Liver (tissue), 9 donors: Measurements from ENCODE around the gene SAMD8. TPM values are rescaled to one million over a fixed set of nuclear protein-coding genes. Genes with fewer than 3 reads are reported as not detected.

Experiments
- DNase-seq: peaks from one replicate; pipeline ENCODE4 v3.0.0-alpha.2; 2017; ENCODE audit warnings: low spot score
- H3K27ac ChIP-seq, 2 donors: one replicate each; pipeline ENCODE4 v1.7.0; 2013; ENCODE audit warnings: inconsistent platforms in 2 of 2, low read length in 2 of 2, control low read depth in 1 of 2, low read depth in 1 of 2, mild to moderate bottlenecking in 1 of 2
- H3K27me3 ChIP-seq, 4 donors: one replicate each; pipeline versions ENCODE4 v1.6.1 to v1.7.0; 2013; ENCODE audit warnings: low read length in 3 of 4, inconsistent platforms in 1 of 4, mild to moderate bottlenecking in 1 of 4, moderate library complexity in 1 of 4; ENCODE audit not compliant: control insufficient read depth in 4 of 4, insufficient read depth in 4 of 4
- H3K36me3 ChIP-seq, 4 donors: one replicate each; pipeline versions ENCODE4 v1.6.1 to v1.7.0; 2013; ENCODE audit warnings: low read length in 3 of 4, mild to moderate bottlenecking in 3 of 4, low read depth in 1 of 4, moderate library complexity in 1 of 4; ENCODE audit not compliant: control insufficient read depth in 4 of 4, insufficient read depth in 3 of 4
- H3K4me1 ChIP-seq, 4 donors: one replicate each; pipeline versions ENCODE4 v1.6.1 to v1.7.0; 2013; ENCODE audit warnings: low read length in 3 of 4, mild to moderate bottlenecking in 3 of 4, moderate library complexity in 1 of 4; ENCODE audit not compliant: control insufficient read depth in 4 of 4, insufficient read depth in 4 of 4
- H3K4me3 ChIP-seq, 3 donors: one replicate each; pipeline versions ENCODE4 v1.6.1 to v1.7.0; 2013; ENCODE audit warnings: low read length in 3 of 3, control low read depth in 1 of 3, low read depth in 1 of 3, mild to moderate bottlenecking in 1 of 3
- H3K9ac ChIP-seq, 2 donors: one replicate each; pipeline ENCODE4 v1.7.0; 2013; ENCODE audit warnings: low read length in 2 of 2, mild to moderate bottlenecking in 2 of 2, moderate library complexity in 2 of 2, control low read depth in 1 of 2, low read depth in 1 of 2
- H3K9me3 ChIP-seq, 4 donors: one replicate each; pipeline versions ENCODE4 v1.6.1 to v1.7.0; 2013; ENCODE audit warnings: low read length in 3 of 4; ENCODE audit not compliant: control insufficient read depth in 4 of 4
- ATF3 ChIP-seq: IDR thresholded peaks from 2 replicates; pipeline ENCODE4 v1.6.1; 2016; ENCODE audit warnings: antibody characterized with exemption
- EGR1 ChIP-seq, 2 donors: IDR thresholded peaks; 2 replicates each; pipeline ENCODE4 v1.6.1; 2016 to 2018; ENCODE audit warnings: antibody characterized with exemption in 2 of 2, low read depth in 2 of 2
- FOXA2 ChIP-seq: IDR thresholded peaks from 2 replicates; pipeline ENCODE4 v1.6.1; 2016; ENCODE audit warnings: antibody characterized with exemption
- GABPA ChIP-seq, 2 donors: IDR thresholded peaks in 1 of 2; conservative IDR thresholded peaks in 1 of 2; 2 replicates each; pipeline ENCODE4 v1.6.1; 2016; ENCODE audit warnings: antibody characterized with exemption in 2 of 2, mild to moderate bottlenecking in 1 of 2, moderate library complexity in 1 of 2
- JUND ChIP-seq, 2 donors: IDR thresholded peaks; 2 replicates each; pipeline ENCODE4 v1.6.1; 2016; ENCODE audit warnings: antibody characterized with exemption in 2 of 2
- NR2F2 ChIP-seq: IDR thresholded peaks from 2 replicates; pipeline ENCODE4 v1.6.1; 2016; ENCODE audit warnings: antibody characterized with exemption
- RAD21 ChIP-seq, 2 donors: IDR thresholded peaks; 2 replicates each; pipeline ENCODE4 v1.6.1; 2016; ENCODE audit warnings: antibody characterized with exemption in 2 of 2, mild to moderate bottlenecking in 2 of 2
- RXRA ChIP-seq, 2 donors: IDR thresholded peaks; 2 replicates each; pipeline ENCODE4 v1.6.1; 2017 to 2018; ENCODE audit warnings: antibody characterized with exemption in 2 of 2, mild to moderate bottlenecking in 1 of 2
- SP1 ChIP-seq: IDR thresholded peaks from 2 replicates; pipeline ENCODE4 v1.6.1; 2018; ENCODE audit warnings: antibody characterized with exemption, mild to moderate bottlenecking
- TAF1 ChIP-seq: conservative IDR thresholded peaks from 2 replicates; pipeline ENCODE4 v1.6.1; 2016; ENCODE audit warnings: antibody characterized with exemption, mild to moderate bottlenecking
- WGBS: extraction: QIAGEN DNeasy Blood & Tissue Kit; methylation state at CpG from one replicate; pipeline ENCODE4 v1.1.7; 2013; 5-methylcytosine and 5-hydroxymethylcytosine counted together
- polyA plus RNA-seq, 2 donors: library from polyadenylated mRNA; stranded (reverse) in 1 of 2; unstranded in 1 of 2; fragments of 200-250 nt in 1 of 2; fragments of >200 nt in 1 of 2; fragmentation: Nextera tagmentation in 1 of 2; extraction: Ambion mirVana in 1 of 2; gene quantifications; one replicate each; pipeline versions ENCODE4 v1.2.1 to v1.2.3, GENCODE V29; 2013 to 2015
- total RNA-seq, 2 donors: library from RNA; depleted of rRNA; stranded (reverse); fragments of >200 nt; gene quantifications; one replicate each; pipeline ENCODE4 v1.2.3, GENCODE V29; 2014
- TF ChIP-seq, protein P1 (sequence below): IDR thresholded peaks from 2 replicates; pipeline ENCODE4 v1.6.1; 2016; ENCODE audit warnings: antibody characterized with exemption, mild to moderate bottlenecking
- TF ChIP-seq, protein P2 (sequence below): IDR thresholded peaks from 2 replicates; pipeline ENCODE4 v1.6.1; 2016; ENCODE audit warnings: antibody characterized with exemption
- TF ChIP-seq, protein P3 (sequence below): IDR thresholded peaks from 2 replicates; pipeline ENCODE4 v1.6.1; 2016; ENCODE audit warnings: antibody characterized with exemption
- donor health status: healthy.
- donor health status: healthy.
- donor health status: healthy.
- donor health status: healthy.
- donor health status: healthy.

SAMD8 gene
- total and polyA plus RNA-seq, 4 donors = 2.8 to 10.3 (median 4.1) TPM

GRCh38 chr10:75086278-75086934, 25.1 kb upstream of the SAMD8 start:
- DNase-seq = no peak
- H3K4me1 ChIP-seq = no peaks in the 10 kb centered on the region
- no peak overlapping the region for H3K9ac ChIP-seq
- TF ChIP-seq, protein P1, sequence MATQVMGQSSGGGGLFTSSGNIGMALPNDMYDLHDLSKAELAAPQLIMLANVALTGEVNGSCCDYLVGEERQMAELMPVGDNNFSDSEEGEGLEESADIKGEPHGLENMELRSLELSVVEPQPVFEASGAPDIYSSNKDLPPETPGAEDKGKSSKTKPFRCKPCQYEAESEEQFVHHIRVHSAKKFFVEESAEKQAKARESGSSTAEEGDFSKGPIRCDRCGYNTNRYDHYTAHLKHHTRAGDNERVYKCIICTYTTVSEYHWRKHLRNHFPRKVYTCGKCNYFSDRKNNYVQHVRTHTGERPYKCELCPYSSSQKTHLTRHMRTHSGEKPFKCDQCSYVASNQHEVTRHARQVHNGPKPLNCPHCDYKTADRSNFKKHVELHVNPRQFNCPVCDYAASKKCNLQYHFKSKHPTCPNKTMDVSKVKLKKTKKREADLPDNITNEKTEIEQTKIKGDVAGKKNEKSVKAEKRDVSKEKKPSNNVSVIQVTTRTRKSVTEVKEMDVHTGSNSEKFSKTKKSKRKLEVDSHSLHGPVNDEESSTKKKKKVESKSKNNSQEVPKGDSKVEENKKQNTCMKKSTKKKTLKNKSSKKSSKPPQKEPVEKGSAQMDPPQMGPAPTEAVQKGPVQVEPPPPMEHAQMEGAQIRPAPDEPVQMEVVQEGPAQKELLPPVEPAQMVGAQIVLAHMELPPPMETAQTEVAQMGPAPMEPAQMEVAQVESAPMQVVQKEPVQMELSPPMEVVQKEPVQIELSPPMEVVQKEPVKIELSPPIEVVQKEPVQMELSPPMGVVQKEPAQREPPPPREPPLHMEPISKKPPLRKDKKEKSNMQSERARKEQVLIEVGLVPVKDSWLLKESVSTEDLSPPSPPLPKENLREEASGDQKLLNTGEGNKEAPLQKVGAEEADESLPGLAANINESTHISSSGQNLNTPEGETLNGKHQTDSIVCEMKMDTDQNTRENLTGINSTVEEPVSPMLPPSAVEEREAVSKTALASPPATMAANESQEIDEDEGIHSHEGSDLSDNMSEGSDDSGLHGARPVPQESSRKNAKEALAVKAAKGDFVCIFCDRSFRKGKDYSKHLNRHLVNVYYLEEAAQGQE = no peak
- TF ChIP-seq JUND (IDR thresholded peaks at IDR 0.05) = no peak
- no peak for TF ChIP-seq RAD21 (IDR thresholded peaks at IDR 0.05)
- TF ChIP-seq FOXA2 = no peak
- 83% methylated on average over 9 of the region's 9 CpGs for WGBS
- H3K4me3 ChIP-seq = no peak overlapping the region
- no peak overlapping the region for H3K27ac ChIP-seq
- H3K9me3 ChIP-seq = peaks cover 0 to 3% (median 1%) of the 10 kb centered on the region in 4 donors
- H3K36me3 ChIP-seq = no peaks in the 10 kb centered on the region
- H3K27me3 ChIP-seq = no peaks in the 10 kb centered on the region

- 92% methylated on average over 2 of the region's 2 CpGs for WGBS
- no peak overlapping the region for H3K27ac ChIP-seq
- no peak overlapping the region for H3K9ac ChIP-seq
- peaks cover 0 to 3% (median 0%) of the 10 kb centered on the region in 4 donors for H3K27me3 ChIP-seq
- TF ChIP-seq EGR1 (IDR thresholded peaks at IDR 0.05; ENCODE audit: low read depth in 2 of 2) = no peak
- TF ChIP-seq, protein P2, sequence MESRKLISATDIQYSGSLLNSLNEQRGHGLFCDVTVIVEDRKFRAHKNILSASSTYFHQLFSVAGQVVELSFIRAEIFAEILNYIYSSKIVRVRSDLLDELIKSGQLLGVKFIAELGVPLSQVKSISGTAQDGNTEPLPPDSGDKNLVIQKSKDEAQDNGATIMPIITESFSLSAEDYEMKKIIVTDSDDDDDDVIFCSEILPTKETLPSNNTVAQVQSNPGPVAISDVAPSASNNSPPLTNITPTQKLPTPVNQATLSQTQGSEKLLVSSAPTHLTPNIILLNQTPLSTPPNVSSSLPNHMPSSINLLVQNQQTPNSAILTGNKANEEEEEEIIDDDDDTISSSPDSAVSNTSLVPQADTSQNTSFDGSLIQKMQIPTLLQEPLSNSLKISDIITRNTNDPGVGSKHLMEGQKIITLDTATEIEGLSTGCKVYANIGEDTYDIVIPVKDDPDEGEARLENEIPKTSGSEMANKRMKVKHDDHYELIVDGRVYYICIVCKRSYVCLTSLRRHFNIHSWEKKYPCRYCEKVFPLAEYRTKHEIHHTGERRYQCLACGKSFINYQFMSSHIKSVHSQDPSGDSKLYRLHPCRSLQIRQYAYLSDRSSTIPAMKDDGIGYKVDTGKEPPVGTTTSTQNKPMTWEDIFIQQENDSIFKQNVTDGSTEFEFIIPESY = no peak
- TF ChIP-seq RAD21 (IDR thresholded peaks at IDR 0.05) = no peak
- TF ChIP-seq NR2F2 = no peak
- no peak for TF ChIP-seq ATF3
- H3K36me3 ChIP-seq = no peaks in the 10 kb centered on the region
- H3K4me3 ChIP-seq = no peak overlapping the region
- no peaks in the 10 kb centered on the region for H3K4me1 ChIP-seq
- H3K9me3 ChIP-seq = no peaks in the 10 kb centered on the region
- DNase-seq = no peak
Observed at GRCh38 chr10:75088640-75089039, 22.8 kb upstream of the SAMD8 start.

DNA sequence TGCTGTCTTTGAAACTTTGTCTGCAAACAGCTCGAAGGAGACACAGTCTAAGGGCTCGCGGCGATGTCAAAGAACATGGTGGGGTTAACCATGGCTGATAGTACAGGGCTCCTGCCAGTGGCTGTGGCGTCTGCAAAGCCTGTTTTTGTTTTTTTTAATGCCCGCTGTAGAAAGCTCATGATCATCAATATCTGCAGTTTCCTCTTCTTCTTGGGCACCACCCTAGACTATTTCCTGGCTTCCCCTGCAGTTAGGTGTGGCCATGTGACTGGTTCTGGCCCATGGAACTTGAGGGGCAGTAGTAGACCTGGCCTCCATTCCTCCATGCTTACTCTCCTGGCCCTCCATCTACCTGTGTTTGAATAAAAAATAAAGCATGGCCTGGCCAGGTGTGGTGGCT, 21.8 kb upstream of the SAMD8 start:
- Histone ChIP-seq H3K4me1 (no peaks in the 10 kb centered on the region), H3K9me3 (no peaks in the 10 kb centered on the region), H3K27ac (no peak overlapping the region), H3K36me3 (no peaks in the 10 kb centered on the region), H3K9ac (no peak overlapping the region), H3K4me3 (no peak overlapping the region), H3K27me3 (peaks cover 0 to 3% (median 0%) of the 10 kb centered on the region in 4 donors)
- DNase-seq = no peak
- 90% methylated on average over 6 of the region's 6 CpGs for WGBS
- TF ChIP-seq ATF3 (no peak), EGR1 (IDR thresholded peaks at IDR 0.05; ENCODE audit: low read depth in 2 of 2) (no peak), SP1 (no peak), FOXA2 (no peak), GABPA (IDR thresholded peaks at IDR 0.05 in 1 of 2, conservative IDR thresholded peaks at IDR 0.05 in 1 of 2) (no peak), RAD21 (IDR thresholded peaks at IDR 0.05) (no peak), RXRA (IDR thresholded peaks at IDR 0.05) (no peak), TAF1 (no peak), NR2F2 (no peak), JUND (IDR thresholded peaks at IDR 0.05) (no peak)
- TF ChIP-seq, protein P3, sequence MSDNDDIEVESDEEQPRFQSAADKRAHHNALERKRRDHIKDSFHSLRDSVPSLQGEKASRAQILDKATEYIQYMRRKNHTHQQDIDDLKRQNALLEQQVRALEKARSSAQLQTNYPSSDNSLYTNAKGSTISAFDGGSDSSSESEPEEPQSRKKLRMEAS = no peak
- TF ChIP-seq, protein P2 = no peak
- TF ChIP-seq, protein P1 = no peak
